Measurements from ENCODE around the gene FBXL7.

The FBXL7 gene

DNA sequence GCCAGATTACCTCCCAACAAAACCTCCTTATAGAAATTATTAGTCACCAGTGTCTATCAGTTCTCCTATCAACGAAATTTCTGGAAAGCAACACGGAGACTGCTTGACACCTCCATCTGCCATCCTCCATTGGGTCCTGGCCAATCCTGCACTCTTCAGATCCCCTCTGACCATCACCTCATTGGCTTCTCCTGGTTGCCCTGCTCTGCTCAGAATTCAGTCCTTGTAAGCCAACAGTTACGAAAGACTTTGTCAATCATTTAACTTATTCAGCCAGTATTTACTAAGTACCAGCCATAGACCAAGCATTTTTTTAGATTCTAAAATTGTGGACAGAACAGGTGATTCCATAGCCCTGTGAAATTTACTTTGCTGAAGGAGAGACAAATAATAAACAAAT lies 451.1 kb downstream of the FBXL7 start:
- DNase-seq (ENCODE audit: low spot score), result no peak

DNA sequence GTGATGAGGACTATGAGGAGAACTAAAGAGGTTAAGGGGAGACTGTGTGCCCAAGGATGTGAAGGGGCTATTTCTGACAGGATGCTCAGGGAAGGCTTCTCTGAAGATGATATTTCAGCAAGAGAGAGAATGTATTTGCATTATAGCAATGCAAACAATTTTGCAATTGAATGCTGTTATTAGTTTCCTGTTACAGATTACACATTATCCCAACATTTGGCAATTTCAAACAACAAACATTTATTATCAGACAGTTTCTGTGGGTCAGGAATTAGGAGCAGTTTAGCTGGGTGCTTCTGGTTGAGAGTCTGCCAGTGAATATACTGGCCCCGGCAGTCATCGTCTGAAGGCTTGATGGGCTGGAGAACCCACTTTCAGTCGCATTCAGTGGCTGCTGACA lies 451.6 kb downstream of the FBXL7 start:
- DNase-seq (ENCODE audit: low spot score), result no peak

DNA sequence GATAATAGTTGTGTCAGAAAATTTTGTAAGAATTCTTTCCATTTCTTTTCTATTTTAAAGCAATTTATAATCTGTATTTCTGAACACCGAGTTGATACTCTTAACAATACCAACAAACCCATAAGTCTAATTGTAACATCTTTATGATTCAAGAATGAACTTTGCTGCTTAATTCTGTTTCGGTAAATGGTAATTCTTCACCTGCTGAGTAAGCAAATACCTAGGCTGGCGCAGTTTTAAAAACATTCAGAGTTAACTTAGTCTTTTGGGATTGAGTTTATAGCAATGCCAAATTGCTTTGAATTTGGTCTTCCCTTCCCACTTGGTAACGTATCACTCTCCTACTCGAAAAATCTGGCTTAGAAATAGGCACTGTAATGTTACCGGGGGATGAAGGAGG lies 456.6 kb downstream of the FBXL7 start:
- DNase-seq (ENCODE audit: low spot score), result no peak

DNA sequence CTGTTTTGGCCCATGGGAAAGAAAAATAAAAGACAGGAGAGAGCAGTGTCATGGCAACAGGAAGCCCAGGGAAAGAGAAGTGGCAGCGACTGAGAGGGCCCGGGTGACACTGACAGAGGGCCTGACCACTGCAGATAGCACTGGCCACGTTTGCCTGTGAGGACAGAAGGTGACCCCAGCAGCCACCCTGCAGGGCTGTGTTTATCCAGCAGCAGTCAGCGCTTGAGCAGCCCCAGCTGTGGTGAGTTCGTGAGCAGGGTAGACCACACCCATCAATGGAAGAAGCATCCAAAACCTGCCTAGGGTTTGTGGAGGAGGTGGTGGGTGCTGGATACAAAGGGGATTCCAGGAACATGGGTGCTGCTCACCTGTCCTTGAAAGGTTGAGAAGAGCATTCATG lies 457.1 kb downstream of the FBXL7 start:
- DNase-seq (ENCODE audit: low spot score), result no peak

DNA sequence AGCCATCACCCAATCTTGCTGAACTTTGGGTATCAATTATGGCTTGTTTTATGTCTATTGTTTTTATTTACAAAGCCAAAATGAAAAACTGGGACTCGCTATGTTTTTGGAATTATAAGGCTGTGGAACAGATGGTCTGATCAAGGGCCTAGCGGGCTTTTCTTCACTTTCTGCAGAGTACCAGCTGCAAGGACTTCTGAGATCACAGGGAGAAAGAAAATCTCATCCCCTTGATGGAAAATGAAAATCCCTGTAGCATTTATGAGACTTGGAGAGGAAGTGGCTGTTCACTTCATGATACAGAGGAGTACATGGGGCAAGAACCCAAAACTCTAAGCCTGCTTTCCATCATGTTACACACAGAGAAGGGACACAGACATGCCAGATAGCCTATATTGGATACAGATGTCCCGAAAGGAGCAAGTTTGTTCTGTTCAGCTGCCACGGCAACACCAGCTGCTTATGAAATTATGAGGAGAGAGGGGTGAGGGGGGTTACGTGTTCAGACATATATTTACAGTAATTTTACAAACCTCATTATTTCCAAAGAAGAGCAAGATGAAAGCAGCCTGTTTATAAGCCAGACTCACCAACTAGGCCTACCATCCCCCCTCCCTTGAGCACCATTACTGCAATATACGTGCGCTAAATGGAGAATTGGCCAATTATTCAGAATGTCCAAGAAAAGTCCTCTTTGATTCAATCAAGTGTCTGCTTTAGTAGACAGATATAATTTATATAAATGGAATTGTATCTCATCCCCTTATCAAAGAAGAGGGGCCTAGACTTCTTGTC lies 459.6 kb downstream of the FBXL7 start:
- DNase-seq (ENCODE audit: low spot score), result no peak

DNA sequence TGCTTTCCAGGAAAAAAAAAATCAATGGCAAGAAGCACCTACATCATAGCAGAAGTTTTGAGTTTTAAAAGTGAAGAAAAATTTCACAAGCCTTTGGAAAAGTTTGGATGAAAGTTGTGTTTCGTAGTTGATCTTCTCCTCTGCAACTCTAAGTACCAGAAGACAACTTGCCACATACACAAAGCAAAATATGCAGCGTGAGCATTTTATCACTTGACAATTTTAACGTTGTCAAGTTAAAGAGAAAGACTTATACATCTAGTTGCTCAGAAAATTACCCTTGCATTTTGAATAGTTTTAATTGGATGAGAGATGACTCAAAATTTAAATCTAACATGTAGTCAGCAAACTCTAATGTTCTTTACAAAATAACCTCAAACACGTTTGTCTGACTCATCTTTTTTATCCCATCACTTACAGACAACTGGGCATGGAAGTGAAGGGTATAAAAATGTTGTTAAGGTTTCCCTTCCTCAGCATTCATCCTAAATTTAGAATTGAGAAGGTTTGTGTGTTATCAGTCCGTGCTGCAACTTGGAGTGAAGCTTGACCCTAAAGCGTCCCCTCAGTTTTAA lies 466.2 kb downstream of the FBXL7 start:
- no peak for DNase-seq (ENCODE audit: low spot score)

DNA sequence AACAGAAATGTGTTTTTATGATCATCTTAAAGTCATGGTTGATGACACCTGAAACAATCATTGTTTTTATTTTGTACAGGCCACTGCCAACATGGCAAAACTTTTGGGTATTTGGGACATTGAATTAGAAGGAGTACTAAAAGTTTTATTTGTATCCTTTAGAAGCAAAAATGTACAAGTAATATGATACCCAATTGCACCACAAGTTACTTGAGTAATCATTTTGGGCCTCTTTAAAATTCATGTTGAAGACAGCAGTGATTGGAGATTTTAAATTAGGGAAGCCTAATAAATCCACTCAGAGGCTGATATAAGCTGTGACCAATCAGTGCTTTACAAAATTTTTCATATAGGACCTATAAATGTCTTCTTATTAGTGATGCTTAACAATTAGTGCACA lies 466.7 kb downstream of the FBXL7 start:
- no peak for DNase-seq (ENCODE audit: low spot score)

DNA sequence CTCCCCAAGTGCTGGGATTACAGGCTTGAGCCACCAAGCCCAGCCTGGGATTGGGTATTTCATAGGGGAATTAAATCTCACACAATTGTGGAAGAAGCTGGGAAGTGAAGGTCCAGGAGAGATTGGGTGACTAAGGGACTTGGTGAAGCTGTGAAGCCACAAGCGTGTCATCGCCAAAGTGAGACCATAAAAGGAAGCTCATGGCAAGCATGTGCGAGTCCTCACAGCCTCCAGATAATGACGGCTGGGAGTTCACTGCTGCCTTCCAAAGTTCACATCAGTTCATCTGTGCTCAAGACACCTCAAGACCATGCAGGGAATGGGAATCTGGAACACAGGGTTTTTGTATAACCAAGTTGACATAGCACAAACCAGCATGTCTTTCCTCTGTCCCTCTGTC lies 469.0 kb downstream of the FBXL7 start:
- no peak for DNase-seq (ENCODE audit: low spot score)

DNA sequence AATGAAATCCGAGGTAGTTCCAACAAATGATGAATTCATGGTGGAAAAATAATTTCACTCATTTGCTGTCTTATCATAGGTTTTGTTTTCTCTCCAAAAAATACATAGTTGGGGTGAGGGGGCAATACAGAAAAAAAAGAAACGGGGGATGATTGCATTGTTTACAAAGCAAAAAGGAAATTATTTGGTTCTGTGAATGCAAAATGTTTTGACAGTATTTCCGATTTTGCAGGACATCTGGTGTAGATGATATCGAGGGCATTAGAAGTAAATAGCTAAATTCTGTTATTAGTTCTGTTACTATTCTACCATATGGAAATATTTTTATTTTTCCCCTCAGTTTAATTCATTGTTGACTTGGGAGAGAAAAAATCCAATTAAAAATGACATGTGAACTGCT lies 477.9 kb downstream of the FBXL7 start:
- DNase-seq (ENCODE audit: low spot score), result no peak

DNA sequence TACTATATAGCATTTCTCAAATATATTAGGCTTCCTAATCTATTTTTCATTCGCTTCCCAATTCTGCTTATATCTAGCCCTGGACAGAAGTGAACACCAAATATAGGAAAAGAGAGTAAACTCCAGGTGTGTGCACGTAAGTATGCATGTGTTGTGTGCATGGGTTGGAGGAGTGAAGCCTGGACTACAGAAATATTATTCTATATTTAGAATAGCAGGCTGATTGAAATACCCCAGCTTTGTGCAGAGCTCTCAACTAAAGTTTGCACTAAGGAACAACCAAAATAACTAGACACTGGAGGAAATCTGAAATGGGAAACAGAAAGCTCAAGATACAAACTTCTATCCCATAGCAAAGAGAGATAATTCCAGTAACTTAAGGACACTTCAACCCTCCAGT lies 480.9 kb downstream of the FBXL7 start:
- DNase-seq (ENCODE audit: low spot score), result no peak

DNA sequence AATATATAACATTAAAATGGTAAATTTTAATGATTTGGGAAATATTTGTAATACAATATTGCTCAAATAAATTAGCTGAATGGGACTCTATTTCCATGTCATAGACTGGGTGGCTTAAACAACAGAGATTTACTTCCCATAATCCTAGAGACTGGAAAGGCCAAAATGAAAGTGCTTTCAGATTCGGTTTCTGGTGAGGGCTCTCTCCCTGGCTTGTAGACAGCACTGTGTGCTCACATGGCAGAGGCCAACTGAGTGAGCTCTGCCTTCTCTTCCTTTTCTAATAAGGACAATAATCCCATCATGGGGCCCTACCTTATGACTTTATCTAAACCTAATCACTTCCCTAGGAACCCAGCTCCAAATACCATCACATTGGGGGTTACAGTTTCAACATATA lies 483.4 kb downstream of the FBXL7 start:
- DNase-seq (ENCODE audit: low spot score), result no peak

Measured in SW480 (cell line).